Keratinocyte (primary cell): Measurements from ENCODE around the gene HRCT1. TPM values are rescaled to one million over a fixed set of nuclear protein-coding genes. Genes with fewer than 3 reads are reported as not detected.

ENCODE experiments used
- DNase-seq: peaks from one replicate; pipeline ENCODE4 v3.0.0-alpha.2; 2011; ENCODE audit warnings: low read depth, missing footprints, low spot score
- FAIRE-seq: peaks from 2 replicates; lab custom pipeline; 2011; peaks lifted over from hg19 to GRCh38; lab: Jason Lieb, UNC
- H2AFZ ChIP-seq: 2 replicates; pipeline ENCODE4 v1.6.0; 2012; ENCODE audit warnings: low read length, control low read depth, inconsistent platforms; ENCODE audit not compliant: control insufficient read depth
- H3K27ac ChIP-seq: 2 replicates; pipeline ENCODE4 v1.5.1; 2011; ENCODE audit warnings: low read length; ENCODE audit not compliant: control insufficient read depth, insufficient read depth
- H3K27me3 ChIP-seq: 3 replicates; pipeline ENCODE4 v1.6.0; 2011; ENCODE audit warnings: low read length; ENCODE audit not compliant: control insufficient read depth, insufficient read depth; ENCODE audit errors: extremely low read depth
- H3K36me3 ChIP-seq, 2 experiments: 2 replicates in 1 of 2; 3 replicates in 1 of 2; pipeline ENCODE4 v1.5.1; 2011; ENCODE audit warnings: low read length in 2 of 2, mild to moderate bottlenecking in 1 of 2; ENCODE audit not compliant: control insufficient read depth in 2 of 2, insufficient read depth in 2 of 2; ENCODE audit errors: extremely low read depth in 1 of 2
- H3K4me1 ChIP-seq: 3 replicates; pipeline ENCODE4 v1.5.1; 2011; ENCODE audit warnings: low read length; ENCODE audit not compliant: control insufficient read depth, insufficient read depth; ENCODE audit errors: extremely low read depth
- H3K4me2 ChIP-seq: 3 replicates; pipeline ENCODE4 v1.6.0; 2011; ENCODE audit warnings: low read depth, low read length; ENCODE audit not compliant: control insufficient read depth, insufficient read depth; ENCODE audit errors: extremely low read depth
- H3K4me3 ChIP-seq, 3 experiments: fragments of 200-600 bp in 1 of 3; sonication (generic) in 1 of 3; 2 replicates in 2 of 3; 3 replicates in 1 of 3; pipeline ENCODE4 v1.5.1; 2011 to 2016; ENCODE audit warnings: low read length in 3 of 3, mild to moderate bottlenecking in 3 of 3, control low read depth in 2 of 3, inconsistent platforms in 1 of 3, low read depth in 1 of 3, mixed read lengths in 1 of 3, mixed run types in 1 of 3, moderate library complexity in 1 of 3; ENCODE audit not compliant: control insufficient read depth in 2 of 3, insufficient read depth in 2 of 3; ENCODE audit errors: extremely low read depth in 1 of 3
- H3K79me2 ChIP-seq: 2 replicates; pipeline ENCODE4 v1.6.0; 2012; ENCODE audit warnings: low read length; ENCODE audit not compliant: control insufficient read depth, insufficient read depth
- H3K9ac ChIP-seq: 3 replicates; pipeline ENCODE4 v1.6.0; 2011; ENCODE audit warnings: low read length; ENCODE audit not compliant: control insufficient read depth, insufficient read depth; ENCODE audit errors: extremely low read depth
- H3K9me1 ChIP-seq: 3 replicates; pipeline ENCODE4 v1.6.0; 2011; ENCODE audit warnings: low read length; ENCODE audit not compliant: control insufficient read depth, insufficient read depth; ENCODE audit errors: extremely low read depth
- H3K9me3 ChIP-seq: 2 replicates; pipeline ENCODE4 v1.5.1; 2012; ENCODE audit warnings: low read depth, low read length; ENCODE audit not compliant: control insufficient read depth
- H4K20me1 ChIP-seq: 3 replicates; pipeline ENCODE4 v1.6.0; 2011; ENCODE audit warnings: low read length; ENCODE audit not compliant: control insufficient read depth, insufficient read depth; ENCODE audit errors: extremely low read depth
- EZH2 ChIP-seq: IDR thresholded peaks from one replicate; pipeline ENCODE4 v1.6.1; 2012; ENCODE audit warnings: inconsistent platforms, mild to moderate bottlenecking, low read length, moderate library complexity
- dilution Hi-C: fragments of 300-500 bp; cut with MboI; formaldehyde crosslinking; loops from one replicate; pipeline ENCODE4 v1.7.0; 2020; ENCODE audit warnings: low sequenced_read_pairs; ENCODE audit not compliant: extremely low pct_ligation_motif_present
- polyA plus RNA-seq, 5 experiments: library from polyadenylated mRNA; depleted of rRNA in 3 of 5; stranded (reverse) in 3 of 5; stranded (forward) in 1 of 5; unstranded in 1 of 5; fragments of >200 nt; gene quantifications; 1 replicate in 1 of 5; 2 replicates in 3 of 5; 3 replicates in 1 of 5; pipeline versions ENCODE4 v1.2.1 to v1.2.3, GENCODE V29; 2011 to 2012; ENCODE audit warnings: missing spikeins in 2 of 5, low read depth in 1 of 5, low replicate concordance in 1 of 5
- TF ChIP-seq, protein P1 (sequence below), 3 experiments: IDR thresholded peaks in 1 of 3; conservative IDR thresholded peaks in 1 of 3; optimal IDR thresholded peaks in 1 of 3; 2 replicates in 2 of 3; 3 replicates in 1 of 3; pipeline versions ENCODE3 to v1.5.1; 2011; ENCODE audit warnings: low read length in 3 of 3, mild to moderate bottlenecking in 3 of 3, moderate library complexity in 2 of 3, control low read depth in 1 of 3, inconsistent platforms in 1 of 3; ENCODE audit not compliant: insufficient read depth in 2 of 3; ENCODE audit errors: extremely low read depth in 1 of 3

HRCT1 gene
- polyA plus RNA-seq, 1 donor (not counting 4 experiments of a cell fraction or from before 2014, with no cell fraction given): not detected

DNA sequence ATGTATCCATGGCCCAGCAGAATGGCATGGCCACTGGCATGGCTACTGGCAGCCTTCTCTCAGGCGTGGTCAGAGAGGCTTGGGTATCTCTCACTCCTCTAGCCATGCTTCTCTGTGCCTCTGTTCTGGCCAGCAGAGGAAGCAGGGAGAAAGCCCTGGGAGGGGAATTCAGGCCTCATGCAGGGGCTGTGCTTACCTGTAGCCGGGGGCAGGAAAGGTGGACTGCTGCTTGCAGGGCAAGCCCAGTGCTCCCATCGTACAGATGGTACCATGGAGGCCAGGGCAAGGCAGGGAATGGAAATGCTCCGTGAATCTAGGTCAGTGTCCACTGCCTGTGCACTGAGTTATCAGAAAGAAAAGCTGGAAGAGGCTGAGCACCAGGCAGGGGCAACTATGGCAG is 38.5 kb upstream of the HRCT1 start:
- Histone ChIP-seq H2AFZ (no peak overlapping the region), H3K27me3 (no peaks in the 10 kb centered on the region), H3K36me3 (no peaks in the 10 kb centered on the region), H3K4me2 (no peak overlapping the region), H3K9me1 (no peaks in the 10 kb centered on the region), H3K4me1 (peaks cover 6% of the 10 kb centered on the region), H3K4me3 (no peak overlapping the region), H3K9ac (no peak overlapping the region), H3K79me2 (no peaks in the 10 kb centered on the region), H4K20me1 (no peaks in the 10 kb centered on the region), H3K27ac (no peak overlapping the region), H3K9me3 (no peaks in the 10 kb centered on the region)
- no peak for TF ChIP-seq EZH2
- TF ChIP-seq, protein P1, sequence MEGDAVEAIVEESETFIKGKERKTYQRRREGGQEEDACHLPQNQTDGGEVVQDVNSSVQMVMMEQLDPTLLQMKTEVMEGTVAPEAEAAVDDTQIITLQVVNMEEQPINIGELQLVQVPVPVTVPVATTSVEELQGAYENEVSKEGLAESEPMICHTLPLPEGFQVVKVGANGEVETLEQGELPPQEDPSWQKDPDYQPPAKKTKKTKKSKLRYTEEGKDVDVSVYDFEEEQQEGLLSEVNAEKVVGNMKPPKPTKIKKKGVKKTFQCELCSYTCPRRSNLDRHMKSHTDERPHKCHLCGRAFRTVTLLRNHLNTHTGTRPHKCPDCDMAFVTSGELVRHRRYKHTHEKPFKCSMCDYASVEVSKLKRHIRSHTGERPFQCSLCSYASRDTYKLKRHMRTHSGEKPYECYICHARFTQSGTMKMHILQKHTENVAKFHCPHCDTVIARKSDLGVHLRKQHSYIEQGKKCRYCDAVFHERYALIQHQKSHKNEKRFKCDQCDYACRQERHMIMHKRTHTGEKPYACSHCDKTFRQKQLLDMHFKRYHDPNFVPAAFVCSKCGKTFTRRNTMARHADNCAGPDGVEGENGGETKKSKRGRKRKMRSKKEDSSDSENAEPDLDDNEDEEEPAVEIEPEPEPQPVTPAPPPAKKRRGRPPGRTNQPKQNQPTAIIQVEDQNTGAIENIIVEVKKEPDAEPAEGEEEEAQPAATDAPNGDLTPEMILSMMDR (optimal IDR thresholded peaks at IDR 0.05 in 1 of 3, IDR thresholded peaks at IDR 0.05 in 1 of 3, conservative IDR thresholded peaks at IDR 0.05 in 1 of 3; ENCODE audit: extremely low read depth in 1 of 3, insufficient read depth in 2 of 3, low read length in 3 of 3): no peak
- DNase-seq (no peak), FAIRE-seq (no peak)
- dilution Hi-C loops: no loop called here

DNA sequence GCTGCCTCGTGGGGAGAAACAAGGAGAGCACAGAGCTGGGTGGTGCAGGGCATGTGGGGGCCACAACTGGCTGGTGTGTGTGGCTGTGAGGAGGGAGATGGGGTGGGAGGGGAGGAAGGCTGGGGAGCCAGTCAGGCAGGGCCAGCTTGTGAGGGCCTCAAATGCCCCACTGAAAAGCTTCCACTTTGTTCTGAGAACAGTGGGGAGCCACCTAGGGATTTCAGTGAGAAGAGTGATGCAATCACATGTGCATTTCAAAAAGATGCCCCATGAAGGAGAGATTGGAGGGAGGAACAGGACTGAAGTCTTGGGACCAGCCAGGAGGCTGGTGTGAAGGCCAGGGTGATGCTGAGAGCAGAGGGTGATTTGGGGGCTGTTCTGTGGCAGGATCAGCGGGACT is 37.1 kb upstream of the HRCT1 start:
- no peaks in the 10 kb centered on the region for H3K9me1 ChIP-seq
- no peaks in the 10 kb centered on the region for H4K20me1 ChIP-seq
- no peaks in the 10 kb centered on the region for H3K79me2 ChIP-seq
- no peak overlapping the region for H2AFZ ChIP-seq
- TF ChIP-seq, protein P1 (optimal IDR thresholded peaks at IDR 0.05 in 1 of 3, IDR thresholded peaks at IDR 0.05 in 1 of 3, conservative IDR thresholded peaks at IDR 0.05 in 1 of 3; ENCODE audit: extremely low read depth in 1 of 3, insufficient read depth in 2 of 3, low read length in 3 of 3): no peak
- TF ChIP-seq EZH2: no peak
- no peak overlapping the region for H3K9ac ChIP-seq
- H3K4me3 ChIP-seq: no peak overlapping the region
- no peaks in the 10 kb centered on the region for H3K9me3 ChIP-seq
- no peak overlapping the region for H3K27ac ChIP-seq
- FAIRE-seq (no peak), DNase-seq (no peak)
- no peaks in the 10 kb centered on the region for H3K27me3 ChIP-seq
- H3K4me2 ChIP-seq: no peak overlapping the region
- no peaks in the 10 kb centered on the region for H3K36me3 ChIP-seq
- peaks cover 6% of the 10 kb centered on the region for H3K4me1 ChIP-seq
- dilution Hi-C loops: no loop called here
